Esophagus squamous epithelium (tissue), 4 donors: ENCODE measurements around the gene FILIP1.

ENCODE experiments used
- POLR2A ChIP-seq, 4 donors: fragments of 450-650 bp; IDR thresholded peaks; one replicate each; pipeline ENCODE4 v1.6.1; 2017; ENCODE audit warnings: antibody characterized with exemption in 4 of 4, mild to moderate bottlenecking in 4 of 4, moderate library complexity in 3 of 4
- TF ChIP-seq, protein P1 (sequence below), 6 experiments: fragments of 450-650 bp in 4 of 6; fragments of 200-600 bp in 2 of 6; sonication (generic) in 2 of 6; IDR thresholded peaks; one replicate each; pipeline ENCODE4 v1.5.1; 2016 to 2019; ENCODE audit warnings: antibody characterized with exemption in 6 of 6, mild to moderate bottlenecking in 4 of 6, moderate library complexity in 4 of 6

DNA sequence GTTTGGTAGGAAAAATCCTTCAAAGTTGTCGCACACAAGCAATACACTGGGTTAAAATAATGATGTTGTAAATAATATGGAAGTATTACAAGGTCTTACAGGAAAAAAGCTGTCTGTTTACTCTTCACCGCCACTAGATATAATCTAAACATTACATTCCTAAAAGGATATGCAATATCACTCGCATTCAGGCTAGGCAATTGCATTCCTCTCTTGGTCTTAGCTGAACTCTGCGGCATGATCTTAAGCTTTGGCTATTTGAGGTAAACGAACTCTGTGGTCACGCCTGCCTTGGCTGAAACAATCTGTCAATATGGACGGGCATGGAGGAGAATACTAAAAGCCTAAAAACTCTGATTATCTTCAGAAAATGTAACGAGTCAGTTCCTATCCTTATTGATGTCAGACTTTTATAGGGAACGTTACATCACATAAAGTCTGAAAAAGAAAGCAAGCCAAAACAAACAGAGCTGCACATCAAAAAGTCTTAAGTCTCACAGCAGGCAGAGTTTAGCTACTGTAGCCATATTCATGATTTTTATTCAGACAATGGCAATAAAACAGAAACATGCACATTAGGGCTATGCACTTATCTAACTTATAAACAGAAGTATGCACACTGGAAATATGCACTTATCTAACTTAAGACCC lies 30.8 kb upstream of the FILIP1 start:
- TF ChIP-seq, protein P1, sequence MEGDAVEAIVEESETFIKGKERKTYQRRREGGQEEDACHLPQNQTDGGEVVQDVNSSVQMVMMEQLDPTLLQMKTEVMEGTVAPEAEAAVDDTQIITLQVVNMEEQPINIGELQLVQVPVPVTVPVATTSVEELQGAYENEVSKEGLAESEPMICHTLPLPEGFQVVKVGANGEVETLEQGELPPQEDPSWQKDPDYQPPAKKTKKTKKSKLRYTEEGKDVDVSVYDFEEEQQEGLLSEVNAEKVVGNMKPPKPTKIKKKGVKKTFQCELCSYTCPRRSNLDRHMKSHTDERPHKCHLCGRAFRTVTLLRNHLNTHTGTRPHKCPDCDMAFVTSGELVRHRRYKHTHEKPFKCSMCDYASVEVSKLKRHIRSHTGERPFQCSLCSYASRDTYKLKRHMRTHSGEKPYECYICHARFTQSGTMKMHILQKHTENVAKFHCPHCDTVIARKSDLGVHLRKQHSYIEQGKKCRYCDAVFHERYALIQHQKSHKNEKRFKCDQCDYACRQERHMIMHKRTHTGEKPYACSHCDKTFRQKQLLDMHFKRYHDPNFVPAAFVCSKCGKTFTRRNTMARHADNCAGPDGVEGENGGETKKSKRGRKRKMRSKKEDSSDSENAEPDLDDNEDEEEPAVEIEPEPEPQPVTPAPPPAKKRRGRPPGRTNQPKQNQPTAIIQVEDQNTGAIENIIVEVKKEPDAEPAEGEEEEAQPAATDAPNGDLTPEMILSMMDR (IDR thresholded peaks at IDR 0.05): no peak
- no peak for TF ChIP-seq POLR2A (IDR thresholded peaks at IDR 0.05)
